WTC11 (cell line): ENCODE data around the gene PCIF1. TPM values are rescaled to one million over a fixed set of nuclear protein-coding genes. Genes with fewer than 3 reads are reported as not detected.

Experiments used
- ATAC-seq: fragments of 200-7000 bp; cut with Tn5 transposase; 2 replicates; pipeline ENCODE4 v1.10.0; 2021; ENCODE audit warnings: mild to moderate bottlenecking, moderate library complexity
- CTCF ChIA-PET: fragments of 300-600 bp; sonication (Branson Sonifier 250); formaldehyde crosslinking; loops from one replicate; lab custom pipeline; 2021; ENCODE audit warnings: antibody characterized with exemption; lab: Charles Lee
- POLR2A ChIA-PET: fragments of 350-600 bp; sonication (Branson Sonifier 250); formaldehyde crosslinking; loops from one replicate; lab custom pipeline; 2021; ENCODE audit warnings: antibody characterized with exemption; lab: Charles Lee
- DNase-seq: peaks from one replicate; pipeline ENCODE4 v3.0.0; 2021; ENCODE audit warnings: low spot score
- H3K27ac Mint-ChIP-seq: 2 replicates; pipeline ENCODE4 v1.8.0; 2021; ENCODE audit warnings: mixed read lengths
- H3K27me3 Mint-ChIP-seq: 2 replicates; pipeline ENCODE4 v1.8.0; 2021; ENCODE audit warnings: low read depth, mild to moderate bottlenecking, moderate library complexity, mixed read lengths
- H3K36me3 Mint-ChIP-seq: 2 replicates; pipeline ENCODE4 v1.8.0; 2021; ENCODE audit warnings: mixed read lengths
- H3K4me1 Mint-ChIP-seq: 2 replicates; pipeline ENCODE4 v1.8.0; 2022; ENCODE audit warnings: mixed read lengths
- H3K4me3 Mint-ChIP-seq: 2 replicates; pipeline ENCODE4 v1.8.0; 2021; ENCODE audit warnings: mild to moderate bottlenecking, moderate library complexity, mixed read lengths
- H3K9me3 Mint-ChIP-seq: 2 replicates; pipeline ENCODE4 v1.8.0; 2021; ENCODE audit warnings: mixed read lengths
- AFF4 ChIP-seq: sonication (generic); formaldehyde crosslinking; IDR thresholded peaks from 2 replicates; pipeline ENCODE4 v1.8.1; 2023; ENCODE audit warnings: mild to moderate bottlenecking, missing genetic modification reagents, borderline replicate concordance
- FOXK1 ChIP-seq: sonication (generic); formaldehyde crosslinking; IDR thresholded peaks from 2 replicates; pipeline ENCODE4 v1.8.0; 2022; ENCODE audit warnings: mild to moderate bottlenecking, moderate library complexity, missing genetic modification reagents
- GABPB1 ChIP-seq: sonication (generic); formaldehyde crosslinking; IDR thresholded peaks from 2 replicates; pipeline ENCODE4 v1.8.1; 2023; ENCODE audit warnings: mild to moderate bottlenecking, missing genetic modification reagents
- MYBL2 ChIP-seq: sonication (generic); formaldehyde crosslinking; IDR thresholded peaks from 2 replicates; pipeline ENCODE4 v1.8.1; 2023; ENCODE audit warnings: mild to moderate bottlenecking, moderate library complexity, missing genetic modification reagents
- NFE2L1 ChIP-seq: sonication (generic); formaldehyde crosslinking; IDR thresholded peaks from 2 replicates; pipeline ENCODE4 v1.8.1; 2023; ENCODE audit warnings: missing genetic modification reagents
- OVOL2 ChIP-seq: fragments of 250-450 bp; sonication (Bioruptor Pico); IDR thresholded peaks from 2 replicates; pipeline ENCODE4 v1.9.0; 2021; ENCODE audit warnings: mild to moderate bottlenecking, borderline replicate concordance
- PRRX2 ChIP-seq: fragments of 250-450 bp; sonication (Bioruptor Pico); IDR thresholded peaks from 2 replicates; pipeline ENCODE4 v1.8.0; 2021; ENCODE audit warnings: mild to moderate bottlenecking
- TEAD1 ChIP-seq: sonication (generic); formaldehyde crosslinking; IDR thresholded peaks from 2 replicates; pipeline ENCODE4 v1.8.0; 2022; ENCODE audit warnings: mild to moderate bottlenecking, missing genetic modification reagents
- TP53 ChIP-seq: sonication (generic); formaldehyde crosslinking; IDR thresholded peaks from 2 replicates; pipeline ENCODE4 v1.8.1; 2023; ENCODE audit warnings: mild to moderate bottlenecking, missing genetic modification reagents
- ZNF317 ChIP-seq: sonication (generic); formaldehyde crosslinking; IDR thresholded peaks from 2 replicates; pipeline ENCODE4 v1.8.1; 2023; ENCODE audit warnings: low read depth, mild to moderate bottlenecking, moderate library complexity, missing genetic modification reagents, borderline replicate concordance
- total RNA-seq: library from RNA; stranded (reverse); gene quantifications from 3 replicates; pipeline ENCODE4 v1.2.3, GENCODE V29; 2021
- TF ChIP-seq, protein P1 (sequence below): sonication (generic); formaldehyde crosslinking; IDR thresholded peaks from 2 replicates; pipeline ENCODE4 v1.8.1; 2023; ENCODE audit warnings: mild to moderate bottlenecking, missing genetic modification reagents, moderate library complexity
- TF ChIP-seq, protein P2 (sequence below): sonication (generic); formaldehyde crosslinking; IDR thresholded peaks from 2 replicates; pipeline ENCODE4 v1.8.1; 2023; ENCODE audit warnings: mild to moderate bottlenecking, missing genetic modification reagents, moderate library complexity
- TF ChIP-seq, protein P3 (sequence below): sonication (generic); formaldehyde crosslinking; IDR thresholded peaks from 2 replicates; pipeline ENCODE4 v1.8.0; 2022; ENCODE audit warnings: missing genetic modification reagents
- TF ChIP-seq, protein P4 (sequence below): sonication (generic); formaldehyde crosslinking; IDR thresholded peaks from 2 replicates; pipeline ENCODE4 v1.8.0; 2023; ENCODE audit warnings: missing genetic modification reagents, mild to moderate bottlenecking, borderline replicate concordance

PCIF1 gene
- total RNA-seq, 1 experiment from 2014 or later = 42.2 TPM

DNA sequence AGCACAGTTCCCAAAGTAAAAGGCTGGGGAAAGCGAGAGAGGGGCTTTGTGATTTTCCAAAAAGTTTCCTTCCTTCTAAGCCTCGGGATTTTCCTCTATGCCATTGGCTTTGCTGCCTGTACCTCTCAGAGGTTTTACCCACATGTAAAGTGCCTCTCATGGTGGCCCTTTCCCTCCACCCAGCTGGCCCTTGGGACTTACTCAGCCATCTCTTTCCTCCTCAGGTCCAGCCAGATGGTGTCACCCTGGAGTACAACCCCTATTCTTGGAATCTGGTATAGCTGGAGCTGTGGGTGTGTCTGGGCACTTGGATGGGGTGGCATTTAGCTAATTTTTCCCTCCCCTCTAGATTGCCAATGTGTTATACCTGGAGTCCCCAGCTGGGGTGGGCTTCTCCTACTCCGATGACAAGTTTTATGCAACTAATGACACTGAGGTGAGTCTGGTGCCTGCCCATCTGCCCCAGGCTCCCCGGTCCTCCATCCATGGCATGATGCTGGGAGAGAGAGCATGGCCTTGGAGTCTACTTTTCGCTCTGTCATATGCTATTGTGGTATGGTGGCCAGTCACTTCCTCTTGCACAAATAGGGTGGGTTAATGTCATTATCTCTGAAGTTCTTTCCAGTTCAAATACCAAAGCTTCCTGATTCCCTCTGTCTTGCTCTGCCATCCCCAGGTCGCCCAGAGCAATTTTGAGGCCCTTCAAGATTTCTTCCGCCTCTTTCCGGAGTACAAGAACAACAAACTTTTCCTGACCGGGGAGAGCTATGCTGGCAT, 42.2 kb upstream of the PCIF1 start:
- ATAC-seq = no peak
- Mint-ChIP-seq H3K27ac (no peak overlapping the region), H3K4me1 (peaks cover 12% of the 10 kb centered on the region), H3K36me3 (peaks cover 8% of the 10 kb centered on the region), H3K9me3 (no peaks in the 10 kb centered on the region), H3K27me3 (no peaks in the 10 kb centered on the region; the same call in 1 of the 2 replicates), H3K4me3 (peak overlapping the region; percentile 87)
- TF ChIP-seq FOXK1 (CRISPR knock-in tag) = 0 out of 2 replicates have a peak, but pooled peaks have one; percentile 24
- no peak for TF ChIP-seq TP53 (CRISPR knock-in tag)
- CTCF ChIA-PET = interaction anchor here (1.3 to 3.0 kb wide), 3 partner anchors 50 to 120 kb away, joined by 3 to 15 read pairs (median 10); no protein-coding TSS in a partner anchor
- DNase-seq = no peak
- POLR2A ChIA-PET = interaction anchor here (0.8 to 1.2 kb wide), 2 partner anchors 11 to 68 kb away, joined by 3 to 4 read pairs; partner anchors contain the start of gene ZSWIM1

GRCh38 chr20:45892828-45893500, 41.5 kb upstream of the PCIF1 start:
- DNase-seq (no peak), ATAC-seq (no peak)
- Mint-ChIP-seq H3K9me3 (no peaks in the 10 kb centered on the region), H3K4me1 (peaks cover 12% of the 10 kb centered on the region), H3K27ac (no peak overlapping the region), H3K36me3 (peaks cover 15% of the 10 kb centered on the region), H3K4me3 (peak overlapping the region; percentile 87), H3K27me3 (no peaks in the 10 kb centered on the region; the same call in 1 of the 2 replicates)
- ChIA-PET POLR2A (interaction anchor here (0.6 to 1.2 kb wide), 3 partner anchors 12 to 497 kb away, joined by 3 to 5 read pairs (median 4); partner anchors contain the start of gene ZSWIM1), CTCF (interaction anchor here (2.5 kb wide), 1 partner anchor 69 kb away, joined by 10 read pairs; no protein-coding TSS in a partner anchor)
- TF ChIP-seq TEAD1 (CRISPR knock-in tag) = no peak
- no peak for TF ChIP-seq AFF4
- TF ChIP-seq, protein P1, sequence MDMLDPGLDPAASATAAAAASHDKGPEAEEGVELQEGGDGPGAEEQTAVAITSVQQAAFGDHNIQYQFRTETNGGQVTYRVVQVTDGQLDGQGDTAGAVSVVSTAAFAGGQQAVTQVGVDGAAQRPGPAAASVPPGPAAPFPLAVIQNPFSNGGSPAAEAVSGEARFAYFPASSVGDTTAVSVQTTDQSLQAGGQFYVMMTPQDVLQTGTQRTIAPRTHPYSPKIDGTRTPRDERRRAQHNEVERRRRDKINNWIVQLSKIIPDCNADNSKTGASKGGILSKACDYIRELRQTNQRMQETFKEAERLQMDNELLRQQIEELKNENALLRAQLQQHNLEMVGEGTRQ = peak; percentile 34; the same call in 1 of the 2 replicates
- no peak for TF ChIP-seq FOXK1 (CRISPR knock-in tag)

GRCh38 chr20:45893831-45894230, 40.7 kb upstream of the PCIF1 start:
- TF ChIP-seq NFE2L1 (CRISPR knock-in tag) (no peak), ZNF317 (no peak), GABPB1 (no peak), OVOL2 (no peak), MYBL2 (CRISPR knock-in tag) (no peak), PRRX2 (no peak)
- TF ChIP-seq, protein P2, sequence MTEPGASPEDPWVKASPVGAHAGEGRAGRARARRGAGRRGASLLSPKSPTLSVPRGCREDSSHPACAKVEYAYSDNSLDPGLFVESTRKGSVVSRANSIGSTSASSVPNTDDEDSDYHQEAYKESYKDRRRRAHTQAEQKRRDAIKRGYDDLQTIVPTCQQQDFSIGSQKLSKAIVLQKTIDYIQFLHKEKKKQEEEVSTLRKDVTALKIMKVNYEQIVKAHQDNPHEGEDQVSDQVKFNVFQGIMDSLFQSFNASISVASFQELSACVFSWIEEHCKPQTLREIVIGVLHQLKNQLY = no peak
- TF ChIP-seq, protein P1 = no peak
- TF ChIP-seq, protein P3, sequence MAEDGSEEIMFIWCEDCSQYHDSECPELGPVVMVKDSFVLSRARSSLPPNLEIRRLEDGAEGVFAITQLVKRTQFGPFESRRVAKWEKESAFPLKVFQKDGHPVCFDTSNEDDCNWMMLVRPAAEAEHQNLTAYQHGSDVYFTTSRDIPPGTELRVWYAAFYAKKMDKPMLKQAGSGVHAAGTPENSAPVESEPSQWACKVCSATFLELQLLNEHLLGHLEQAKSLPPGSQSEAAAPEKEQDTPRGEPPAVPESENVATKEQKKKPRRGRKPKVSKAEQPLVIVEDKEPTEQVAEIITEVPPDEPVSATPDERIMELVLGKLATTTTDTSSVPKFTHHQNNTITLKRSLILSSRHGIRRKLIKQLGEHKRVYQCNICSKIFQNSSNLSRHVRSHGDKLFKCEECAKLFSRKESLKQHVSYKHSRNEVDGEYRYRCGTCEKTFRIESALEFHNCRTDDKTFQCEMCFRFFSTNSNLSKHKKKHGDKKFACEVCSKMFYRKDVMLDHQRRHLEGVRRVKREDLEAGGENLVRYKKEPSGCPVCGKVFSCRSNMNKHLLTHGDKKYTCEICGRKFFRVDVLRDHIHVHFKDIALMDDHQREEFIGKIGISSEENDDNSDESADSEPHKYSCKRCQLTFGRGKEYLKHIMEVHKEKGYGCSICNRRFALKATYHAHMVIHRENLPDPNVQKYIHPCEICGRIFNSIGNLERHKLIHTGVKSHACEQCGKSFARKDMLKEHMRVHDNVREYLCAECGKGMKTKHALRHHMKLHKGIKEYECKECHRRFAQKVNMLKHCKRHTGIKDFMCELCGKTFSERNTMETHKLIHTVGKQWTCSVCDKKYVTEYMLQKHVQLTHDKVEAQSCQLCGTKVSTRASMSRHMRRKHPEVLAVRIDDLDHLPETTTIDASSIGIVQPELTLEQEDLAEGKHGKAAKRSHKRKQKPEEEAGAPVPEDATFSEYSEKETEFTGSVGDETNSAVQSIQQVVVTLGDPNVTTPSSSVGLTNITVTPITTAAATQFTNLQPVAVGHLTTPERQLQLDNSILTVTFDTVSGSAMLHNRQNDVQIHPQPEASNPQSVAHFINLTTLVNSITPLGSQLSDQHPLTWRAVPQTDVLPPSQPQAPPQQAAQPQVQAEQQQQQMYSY (CRISPR knock-in tag) = no peak
- TF ChIP-seq, protein P4, sequence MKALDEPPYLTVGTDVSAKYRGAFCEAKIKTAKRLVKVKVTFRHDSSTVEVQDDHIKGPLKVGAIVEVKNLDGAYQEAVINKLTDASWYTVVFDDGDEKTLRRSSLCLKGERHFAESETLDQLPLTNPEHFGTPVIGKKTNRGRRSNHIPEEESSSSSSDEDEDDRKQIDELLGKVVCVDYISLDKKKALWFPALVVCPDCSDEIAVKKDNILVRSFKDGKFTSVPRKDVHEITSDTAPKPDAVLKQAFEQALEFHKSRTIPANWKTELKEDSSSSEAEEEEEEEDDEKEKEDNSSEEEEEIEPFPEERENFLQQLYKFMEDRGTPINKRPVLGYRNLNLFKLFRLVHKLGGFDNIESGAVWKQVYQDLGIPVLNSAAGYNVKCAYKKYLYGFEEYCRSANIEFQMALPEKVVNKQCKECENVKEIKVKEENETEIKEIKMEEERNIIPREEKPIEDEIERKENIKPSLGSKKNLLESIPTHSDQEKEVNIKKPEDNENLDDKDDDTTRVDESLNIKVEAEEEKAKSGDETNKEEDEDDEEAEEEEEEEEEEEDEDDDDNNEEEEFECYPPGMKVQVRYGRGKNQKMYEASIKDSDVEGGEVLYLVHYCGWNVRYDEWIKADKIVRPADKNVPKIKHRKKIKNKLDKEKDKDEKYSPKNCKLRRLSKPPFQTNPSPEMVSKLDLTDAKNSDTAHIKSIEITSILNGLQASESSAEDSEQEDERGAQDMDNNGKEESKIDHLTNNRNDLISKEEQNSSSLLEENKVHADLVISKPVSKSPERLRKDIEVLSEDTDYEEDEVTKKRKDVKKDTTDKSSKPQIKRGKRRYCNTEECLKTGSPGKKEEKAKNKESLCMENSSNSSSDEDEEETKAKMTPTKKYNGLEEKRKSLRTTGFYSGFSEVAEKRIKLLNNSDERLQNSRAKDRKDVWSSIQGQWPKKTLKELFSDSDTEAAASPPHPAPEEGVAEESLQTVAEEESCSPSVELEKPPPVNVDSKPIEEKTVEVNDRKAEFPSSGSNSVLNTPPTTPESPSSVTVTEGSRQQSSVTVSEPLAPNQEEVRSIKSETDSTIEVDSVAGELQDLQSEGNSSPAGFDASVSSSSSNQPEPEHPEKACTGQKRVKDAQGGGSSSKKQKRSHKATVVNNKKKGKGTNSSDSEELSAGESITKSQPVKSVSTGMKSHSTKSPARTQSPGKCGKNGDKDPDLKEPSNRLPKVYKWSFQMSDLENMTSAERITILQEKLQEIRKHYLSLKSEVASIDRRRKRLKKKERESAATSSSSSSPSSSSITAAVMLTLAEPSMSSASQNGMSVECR = no peak
- ATAC-seq (no peak), DNase-seq (no peak)
- Mint-ChIP-seq H3K4me1 (peaks cover 12% of the 10 kb centered on the region), H3K36me3 (peaks cover 17% of the 10 kb centered on the region), H3K9me3 (no peaks in the 10 kb centered on the region), H3K27me3 (no peaks in the 10 kb centered on the region; the same call in 1 of the 2 replicates), H3K4me3 (no peak overlapping the region), H3K27ac (no peak overlapping the region)
- POLR2A ChIA-PET = no interaction called here
- CTCF ChIA-PET = no interaction called here
